IPS-18a (cell line): ENCODE data around the gene NEK10.

Experiments used
- H3K27ac ChIP-seq: one replicate; pipeline ENCODE4 v1.5.1; 2013; ENCODE audit warnings: low read length
- H3K27me3 ChIP-seq: one replicate; pipeline ENCODE4 v1.6.1; 2013; ENCODE audit warnings: mild to moderate bottlenecking, low read length; ENCODE audit not compliant: control insufficient read depth, insufficient read depth
- H3K36me3 ChIP-seq: one replicate; pipeline ENCODE4 v1.6.1; 2013; ENCODE audit warnings: low read depth, low read length; ENCODE audit not compliant: control insufficient read depth
- H3K4me1 ChIP-seq: one replicate; pipeline ENCODE4 v1.6.1; 2013; ENCODE audit warnings: low read depth, low read length; ENCODE audit not compliant: control insufficient read depth
- H3K4me3 ChIP-seq: one replicate; pipeline ENCODE4 v1.5.1; 2013; ENCODE audit warnings: low read length
- H3K9ac ChIP-seq: one replicate; pipeline ENCODE4 v1.6.1; 2013; ENCODE audit warnings: mild to moderate bottlenecking, low read length, moderate library complexity
- H3K9me3 ChIP-seq: one replicate; pipeline ENCODE4 v1.6.1; 2013; ENCODE audit warnings: low read depth, low read length; ENCODE audit not compliant: control insufficient read depth

Gene NEK10

GRCh38 chr3:27325419-27325818 lies 43.8 kb downstream of the NEK10 start:
- Histone ChIP-seq H3K27ac (no peak overlapping the region), H3K36me3 (no peaks in the 10 kb centered on the region)

GRCh38 chr3:27324686-27325085 lies 44.5 kb downstream of the NEK10 start:
- no peak overlapping the region for H3K9ac ChIP-seq
- H3K9me3 ChIP-seq = no peaks in the 10 kb centered on the region
- H3K27me3 ChIP-seq = no peaks in the 10 kb centered on the region
- no peaks in the 10 kb centered on the region for H3K36me3 ChIP-seq
- H3K4me1 ChIP-seq = no peaks in the 10 kb centered on the region
- no peak overlapping the region for H3K27ac ChIP-seq
- H3K4me3 ChIP-seq = no peak overlapping the region

More at GRCh38 chr3:27325419-27325818, 43.8 kb downstream of the NEK10 start:
- H3K9ac ChIP-seq = no peak overlapping the region
- no peak overlapping the region for H3K4me3 ChIP-seq
- no peaks in the 10 kb centered on the region for H3K9me3 ChIP-seq
- no peaks in the 10 kb centered on the region for H3K4me1 ChIP-seq
- no peaks in the 10 kb centered on the region for H3K27me3 ChIP-seq

- H3K4me1 ChIP-seq = no peaks in the 10 kb centered on the region
- no peaks in the 10 kb centered on the region for H3K36me3 ChIP-seq
- H3K27ac ChIP-seq = no peak overlapping the region
- no peak overlapping the region for H3K9ac ChIP-seq
- no peaks in the 10 kb centered on the region for H3K27me3 ChIP-seq
- H3K4me3 ChIP-seq = no peak overlapping the region
- no peaks in the 10 kb centered on the region for H3K9me3 ChIP-seq
Observed at GRCh38 chr3:27323087-27323570, 46.1 kb downstream of the NEK10 start.

- no peak overlapping the region for H3K27ac ChIP-seq
- H3K27me3 ChIP-seq = no peaks in the 10 kb centered on the region
- H3K36me3 ChIP-seq = no peaks in the 10 kb centered on the region
- no peak overlapping the region for H3K4me3 ChIP-seq
- no peak overlapping the region for H3K9ac ChIP-seq
- no peaks in the 10 kb centered on the region for H3K4me1 ChIP-seq
- H3K9me3 ChIP-seq = no peaks in the 10 kb centered on the region
Observed at GRCh38 chr3:27322634-27323033, 46.5 kb downstream of the NEK10 start.

- H3K27ac ChIP-seq = no peak overlapping the region
- H3K9me3 ChIP-seq = no peaks in the 10 kb centered on the region
- H3K36me3 ChIP-seq = no peaks in the 10 kb centered on the region
- H3K27me3 ChIP-seq = no peaks in the 10 kb centered on the region
- H3K4me1 ChIP-seq = no peaks in the 10 kb centered on the region
- no peak overlapping the region for H3K4me3 ChIP-seq
- no peak overlapping the region for H3K9ac ChIP-seq
Observed at GRCh38 chr3:27319847-27320526, 49.2 kb downstream of the NEK10 start.

- Histone ChIP-seq H3K27ac (no peak overlapping the region), H3K36me3 (no peaks in the 10 kb centered on the region), H3K4me3 (no peak overlapping the region)
Observed at GRCh38 chr3:27319304-27319703, 49.9 kb downstream of the NEK10 start.

GRCh38 chr3:27317096-27317495 lies 52.1 kb downstream of the NEK10 start:
- Histone ChIP-seq H3K36me3 (no peaks in the 10 kb centered on the region), H3K27ac (no peak overlapping the region), H3K9me3 (no peaks in the 10 kb centered on the region), H3K9ac (no peak overlapping the region), H3K27me3 (no peaks in the 10 kb centered on the region), H3K4me3 (no peak overlapping the region), H3K4me1 (no peaks in the 10 kb centered on the region)

More at GRCh38 chr3:27319304-27319703, 49.9 kb downstream of the NEK10 start:
- no peaks in the 10 kb centered on the region for H3K27me3 ChIP-seq
- H3K9ac ChIP-seq = no peak overlapping the region
- no peaks in the 10 kb centered on the region for H3K4me1 ChIP-seq
- H3K9me3 ChIP-seq = no peaks in the 10 kb centered on the region

- Histone ChIP-seq H3K4me3 (no peak overlapping the region), H3K36me3 (no peaks in the 10 kb centered on the region), H3K27ac (no peak overlapping the region), H3K9me3 (no peaks in the 10 kb centered on the region), H3K27me3 (no peaks in the 10 kb centered on the region), H3K9ac (no peak overlapping the region), H3K4me1 (no peaks in the 10 kb centered on the region)
Observed at GRCh38 chr3:27315003-27315402, 54.2 kb downstream of the NEK10 start.

- H3K36me3 ChIP-seq = no peaks in the 10 kb centered on the region
- no peak overlapping the region for H3K27ac ChIP-seq
Observed at GRCh38 chr3:27312044-27312668, 57.0 kb downstream of the NEK10 start.

GRCh38 chr3:27311400-27311799 lies 57.8 kb downstream of the NEK10 start:
- H3K27ac ChIP-seq = no peak overlapping the region
- H3K36me3 ChIP-seq = no peaks in the 10 kb centered on the region
- H3K9me3 ChIP-seq = no peaks in the 10 kb centered on the region
- H3K4me1 ChIP-seq = no peaks in the 10 kb centered on the region
- H3K4me3 ChIP-seq = no peak overlapping the region
- no peaks in the 10 kb centered on the region for H3K27me3 ChIP-seq
- H3K9ac ChIP-seq = no peak overlapping the region

More at GRCh38 chr3:27312044-27312668, 57.0 kb downstream of the NEK10 start:
- H3K9me3 ChIP-seq = no peaks in the 10 kb centered on the region
- no peak overlapping the region for H3K4me3 ChIP-seq
- no peaks in the 10 kb centered on the region for H3K4me1 ChIP-seq
- H3K27me3 ChIP-seq = no peaks in the 10 kb centered on the region
- H3K9ac ChIP-seq = no peak overlapping the region

GRCh38 chr3:27310688-27311087 lies 58.5 kb downstream of the NEK10 start:
- no peaks in the 10 kb centered on the region for H3K27me3 ChIP-seq
- H3K4me1 ChIP-seq = no peaks in the 10 kb centered on the region
- H3K27ac ChIP-seq = no peak overlapping the region
- no peak overlapping the region for H3K4me3 ChIP-seq
- no peak overlapping the region for H3K9ac ChIP-seq
- H3K9me3 ChIP-seq = no peaks in the 10 kb centered on the region
- no peaks in the 10 kb centered on the region for H3K36me3 ChIP-seq

GRCh38 chr3:27307566-27307965 lies 61.6 kb downstream of the NEK10 start:
- Histone ChIP-seq H3K4me3 (no peak overlapping the region), H3K4me1 (no peaks in the 10 kb centered on the region), H3K27ac (no peak overlapping the region), H3K27me3 (no peaks in the 10 kb centered on the region), H3K9me3 (no peaks in the 10 kb centered on the region), H3K9ac (no peak overlapping the region), H3K36me3 (no peaks in the 10 kb centered on the region)
